ENCODE data around the gene SCAMP1.

- TF ChIP-seq YY1 (tag by site-specific recombination; IDR thresholded peaks at IDR 0.05) (no peak), ZEB2 (tag by site-specific recombination; IDR thresholded peaks at IDR 0.05) (no peak), ZNF645 (tag by site-specific recombination; IDR thresholded peaks at IDR 0.05) (no peak), ZNF785 (tag by site-specific recombination; IDR thresholded peaks at IDR 0.05) (no peak), ZBTB49 (tag by site-specific recombination; IDR thresholded peaks at IDR 0.05; ENCODE audit: low read depth) (no peak), KLF17 (tag by site-specific recombination; IDR thresholded peaks at IDR 0.05) (no peak), ZFP37 (tag by site-specific recombination; IDR thresholded peaks at IDR 0.05) (no peak), ZNF184 (tag by site-specific recombination; IDR thresholded peaks at IDR 0.05) (no peak), SP2 (tag by site-specific recombination; IDR thresholded peaks at IDR 0.05) (no peak), ZNF639 (tag by site-specific recombination; IDR thresholded peaks at IDR 0.05) (no peak)
- TF ChIP-seq, protein P1, sequence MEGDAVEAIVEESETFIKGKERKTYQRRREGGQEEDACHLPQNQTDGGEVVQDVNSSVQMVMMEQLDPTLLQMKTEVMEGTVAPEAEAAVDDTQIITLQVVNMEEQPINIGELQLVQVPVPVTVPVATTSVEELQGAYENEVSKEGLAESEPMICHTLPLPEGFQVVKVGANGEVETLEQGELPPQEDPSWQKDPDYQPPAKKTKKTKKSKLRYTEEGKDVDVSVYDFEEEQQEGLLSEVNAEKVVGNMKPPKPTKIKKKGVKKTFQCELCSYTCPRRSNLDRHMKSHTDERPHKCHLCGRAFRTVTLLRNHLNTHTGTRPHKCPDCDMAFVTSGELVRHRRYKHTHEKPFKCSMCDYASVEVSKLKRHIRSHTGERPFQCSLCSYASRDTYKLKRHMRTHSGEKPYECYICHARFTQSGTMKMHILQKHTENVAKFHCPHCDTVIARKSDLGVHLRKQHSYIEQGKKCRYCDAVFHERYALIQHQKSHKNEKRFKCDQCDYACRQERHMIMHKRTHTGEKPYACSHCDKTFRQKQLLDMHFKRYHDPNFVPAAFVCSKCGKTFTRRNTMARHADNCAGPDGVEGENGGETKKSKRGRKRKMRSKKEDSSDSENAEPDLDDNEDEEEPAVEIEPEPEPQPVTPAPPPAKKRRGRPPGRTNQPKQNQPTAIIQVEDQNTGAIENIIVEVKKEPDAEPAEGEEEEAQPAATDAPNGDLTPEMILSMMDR (tag by site-specific recombination; IDR thresholded peaks at IDR 0.05), result no peak
- TF ChIP-seq, protein P2, sequence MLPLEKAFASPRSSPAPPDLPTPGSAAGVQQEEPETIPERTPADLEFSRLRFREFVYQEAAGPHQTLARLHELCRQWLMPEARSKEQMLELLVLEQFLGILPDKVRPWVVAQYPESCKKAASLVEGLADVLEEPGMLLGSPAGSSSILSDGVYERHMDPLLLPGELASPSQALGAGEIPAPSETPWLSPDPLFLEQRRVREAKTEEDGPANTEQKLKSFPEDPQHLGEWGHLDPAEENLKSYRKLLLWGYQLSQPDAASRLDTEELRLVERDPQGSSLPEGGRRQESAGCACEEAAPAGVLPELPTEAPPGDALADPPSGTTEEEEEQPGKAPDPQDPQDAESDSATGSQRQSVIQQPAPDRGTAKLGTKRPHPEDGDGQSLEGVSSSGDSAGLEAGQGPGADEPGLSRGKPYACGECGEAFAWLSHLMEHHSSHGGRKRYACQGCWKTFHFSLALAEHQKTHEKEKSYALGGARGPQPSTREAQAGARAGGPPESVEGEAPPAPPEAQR (tag by site-specific recombination; IDR thresholded peaks at IDR 0.05), result no peak
These were observed 14.9 kb upstream of the SCAMP1 start for GRCh38 chr5:78345485-78345884.
